ENCODE data around the gene SGMS1.

Gene SGMS1

DNA sequence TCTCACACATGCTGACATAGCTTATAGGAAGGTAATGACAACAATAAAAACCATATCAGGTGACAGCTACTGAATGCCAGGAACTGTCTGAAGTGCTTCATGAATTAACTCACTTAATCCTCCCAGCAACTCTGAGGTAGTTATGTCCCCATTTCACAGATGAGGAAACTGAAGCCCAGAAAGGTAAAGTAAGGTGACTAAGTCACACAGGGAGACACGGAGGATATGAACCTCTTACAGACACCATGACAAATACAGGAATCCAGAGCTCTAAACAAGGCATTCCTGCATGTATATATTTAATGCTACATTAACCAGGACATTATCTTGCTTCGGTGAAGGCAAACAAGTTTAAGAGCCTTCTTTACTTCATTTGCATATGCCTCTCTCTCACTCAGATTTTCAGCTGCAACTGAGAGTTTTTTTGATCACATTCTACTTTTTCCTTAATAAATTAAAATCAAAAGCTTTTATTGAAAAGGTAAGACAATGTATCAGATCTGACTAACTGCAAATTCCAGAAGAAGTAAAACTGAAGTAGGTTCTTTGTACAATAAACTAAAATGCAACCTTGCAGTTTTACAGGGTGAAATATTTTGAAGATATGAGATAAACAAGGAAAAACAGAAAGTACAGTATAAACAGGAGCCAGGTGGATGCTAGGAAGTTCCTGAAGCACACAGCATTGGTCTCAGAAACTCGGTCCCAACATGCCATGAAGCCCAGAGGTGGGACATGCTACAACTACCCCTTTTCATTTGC, 79.5 kb downstream of the SGMS1 start:
- TF ChIP-seq, protein P1, sequence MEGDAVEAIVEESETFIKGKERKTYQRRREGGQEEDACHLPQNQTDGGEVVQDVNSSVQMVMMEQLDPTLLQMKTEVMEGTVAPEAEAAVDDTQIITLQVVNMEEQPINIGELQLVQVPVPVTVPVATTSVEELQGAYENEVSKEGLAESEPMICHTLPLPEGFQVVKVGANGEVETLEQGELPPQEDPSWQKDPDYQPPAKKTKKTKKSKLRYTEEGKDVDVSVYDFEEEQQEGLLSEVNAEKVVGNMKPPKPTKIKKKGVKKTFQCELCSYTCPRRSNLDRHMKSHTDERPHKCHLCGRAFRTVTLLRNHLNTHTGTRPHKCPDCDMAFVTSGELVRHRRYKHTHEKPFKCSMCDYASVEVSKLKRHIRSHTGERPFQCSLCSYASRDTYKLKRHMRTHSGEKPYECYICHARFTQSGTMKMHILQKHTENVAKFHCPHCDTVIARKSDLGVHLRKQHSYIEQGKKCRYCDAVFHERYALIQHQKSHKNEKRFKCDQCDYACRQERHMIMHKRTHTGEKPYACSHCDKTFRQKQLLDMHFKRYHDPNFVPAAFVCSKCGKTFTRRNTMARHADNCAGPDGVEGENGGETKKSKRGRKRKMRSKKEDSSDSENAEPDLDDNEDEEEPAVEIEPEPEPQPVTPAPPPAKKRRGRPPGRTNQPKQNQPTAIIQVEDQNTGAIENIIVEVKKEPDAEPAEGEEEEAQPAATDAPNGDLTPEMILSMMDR (IDR thresholded peaks at IDR 0.05; ENCODE audit: low read depth, low read length, missing control alignments): no peak
- no peak overlapping the region for H3K27ac ChIP-seq
- H3K27me3 ChIP-seq (replicated peaks): no peaks in the 10 kb centered on the region
- H3K4me3 ChIP-seq (ENCODE audit: low read depth, low read length): no peak overlapping the region
- in situ Hi-C loops (cut with HindIII; ENCODE audit: low pct_ligation_motif_present, low sequenced_read_pairs): no loop called here
- DNase-seq: no peak
- H3K36me3 ChIP-seq (replicated peaks): no peaks in the 10 kb centered on the region

DNA sequence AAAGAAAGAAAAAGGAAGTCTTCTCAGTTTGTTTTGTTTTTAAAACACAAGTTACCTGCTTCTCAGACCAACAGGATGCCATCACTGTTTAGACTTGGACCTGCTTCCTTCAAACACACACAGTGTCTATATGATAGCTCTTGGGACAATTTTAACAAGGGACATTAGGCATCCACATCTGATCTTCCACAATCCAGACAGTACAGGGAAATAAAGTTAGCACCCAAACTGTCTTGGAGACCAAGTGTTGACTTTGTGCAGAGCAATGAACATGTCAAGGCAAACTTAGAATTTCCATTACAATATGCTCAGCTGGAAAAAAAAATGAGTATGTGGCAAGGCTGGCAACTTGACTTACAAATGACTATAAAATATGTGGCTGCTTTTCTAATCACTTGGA, 80.9 kb downstream of the SGMS1 start:
- H3K36me3 ChIP-seq (replicated peaks): no peaks in the 10 kb centered on the region
- DNase-seq: no peak
- TF ChIP-seq, protein P1 (IDR thresholded peaks at IDR 0.05; ENCODE audit: low read depth, low read length, missing control alignments): no peak
- H3K27ac ChIP-seq: no peak overlapping the region
- H3K27me3 ChIP-seq (replicated peaks): no peaks in the 10 kb centered on the region
- no peak overlapping the region for H3K4me3 ChIP-seq (ENCODE audit: low read depth, low read length)
- in situ Hi-C loops (cut with HindIII; ENCODE audit: low pct_ligation_motif_present, low sequenced_read_pairs): no loop called here

GRCh38 chr10:50541921-50542320, 81.8 kb downstream of the SGMS1 start:
- Histone ChIP-seq H3K4me3 (ENCODE audit: low read depth, low read length) (no peak overlapping the region), H3K27me3 (replicated peaks) (no peaks in the 10 kb centered on the region), H3K27ac (no peak overlapping the region), H3K36me3 (replicated peaks) (no peaks in the 10 kb centered on the region)
- in situ Hi-C loops (cut with HindIII; ENCODE audit: low pct_ligation_motif_present, low sequenced_read_pairs): no loop called here
- TF ChIP-seq, protein P1 (IDR thresholded peaks at IDR 0.05; ENCODE audit: low read depth, low read length, missing control alignments): no peak
- DNase-seq: no peak

DNA sequence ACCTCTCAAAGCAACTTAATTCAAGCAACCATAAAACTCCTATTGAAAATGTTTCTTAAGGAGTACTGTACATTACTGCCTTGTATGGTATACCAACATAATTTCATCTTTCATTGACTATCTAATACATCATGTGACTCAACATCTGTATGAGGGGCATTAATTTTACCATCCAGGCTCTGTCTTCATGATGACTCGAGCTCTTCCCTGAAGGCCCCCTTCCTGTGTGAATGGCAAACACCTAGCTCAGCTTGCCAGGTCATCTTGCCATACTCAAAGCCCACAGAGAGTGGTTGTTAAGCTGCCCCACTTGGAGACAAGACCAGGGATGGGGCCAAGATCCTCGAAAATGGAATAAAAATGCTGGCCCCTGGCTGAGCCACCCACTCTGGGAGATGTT, 82.4 kb downstream of the SGMS1 start:
- no peaks in the 10 kb centered on the region for H3K36me3 ChIP-seq (replicated peaks)
- TF ChIP-seq, protein P1 (IDR thresholded peaks at IDR 0.05; ENCODE audit: low read depth, low read length, missing control alignments): no peak
- H3K27ac ChIP-seq: no peak overlapping the region
- DNase-seq: no peak
- H3K4me3 ChIP-seq (ENCODE audit: low read depth, low read length): no peak overlapping the region
- in situ Hi-C loops (cut with HindIII; ENCODE audit: low pct_ligation_motif_present, low sequenced_read_pairs): no loop called here
- no peaks in the 10 kb centered on the region for H3K27me3 ChIP-seq (replicated peaks)

- TF ChIP-seq, protein P1 (IDR thresholded peaks at IDR 0.05; ENCODE audit: low read depth, low read length, missing control alignments): no peak
- Histone ChIP-seq H3K36me3 (replicated peaks) (no peaks in the 10 kb centered on the region), H3K27me3 (replicated peaks) (no peaks in the 10 kb centered on the region), H3K4me3 (ENCODE audit: low read depth, low read length) (no peak overlapping the region), H3K27ac (no peak overlapping the region)
- in situ Hi-C loops (cut with HindIII; ENCODE audit: low pct_ligation_motif_present, low sequenced_read_pairs): no loop called here
- no peak for DNase-seq
These were observed 83.0 kb downstream of the SGMS1 start for GRCh38 chr10:50540826-50541122.

All from brain microvascular endothelial cell (primary cell).